Hematopoietic multipotent progenitor cell treated with erythropoietin and hydrocortisone succinate and interleukin-3 and kit ligand, for 17 days (in vitro differentiated cells): ENCODE results near the gene TKFC.
"Not testable (repeated sequence)": the region's sequence is repeated elsewhere in the genome, so short reads cannot be mapped to it uniquely, and the experiment has no call there.

Experiments used
- DNase-seq: peaks from one replicate; pipeline ENCODE4 v3.0.0-alpha.2; 2015; ENCODE audit warnings: low spot score

TKFC gene

GRCh38 chr11:61368646-61369045, 35.6 kb downstream of the TKFC start:
- DNase-seq = no peak

GRCh38 chr11:61369372-61370348, 36.6 kb downstream of the TKFC start:
- DNase-seq = no peak

DNA sequence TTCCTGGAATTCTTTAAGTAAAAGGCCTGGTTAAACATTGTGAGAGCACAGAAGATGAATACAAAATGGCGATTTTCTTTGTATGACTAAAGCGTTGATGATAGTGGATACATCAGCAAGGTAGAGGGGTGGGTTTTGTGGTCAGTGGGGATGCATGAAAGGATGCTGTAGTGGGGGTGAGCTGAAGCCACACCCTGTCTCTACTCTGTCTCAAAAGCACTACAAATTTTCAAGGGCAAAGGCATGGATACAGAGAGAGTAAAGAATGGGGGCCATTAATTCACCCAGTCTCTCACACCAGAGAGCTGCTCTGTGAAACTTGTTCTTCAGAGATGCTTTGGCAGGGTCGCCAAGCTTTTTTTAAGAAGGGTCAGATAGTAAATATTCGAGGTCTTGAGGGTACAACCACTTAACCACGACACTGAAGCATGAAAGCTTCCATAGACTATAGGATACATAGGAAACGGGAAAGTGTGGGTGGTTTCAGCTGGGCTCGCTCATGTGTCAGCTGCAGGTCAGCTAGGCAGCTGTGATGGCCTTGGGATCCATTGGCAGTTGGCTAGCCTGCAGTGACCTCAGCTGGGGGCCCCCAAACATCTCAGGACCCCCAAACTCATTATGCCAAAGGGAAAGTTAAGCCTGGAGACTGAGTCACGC, 37.4 kb downstream of the TKFC start:
- DNase-seq = no peak

GRCh38 chr11:61372659-61373420, 39.8 kb downstream of the TKFC start:
- DNase-seq = no peak

DNA sequence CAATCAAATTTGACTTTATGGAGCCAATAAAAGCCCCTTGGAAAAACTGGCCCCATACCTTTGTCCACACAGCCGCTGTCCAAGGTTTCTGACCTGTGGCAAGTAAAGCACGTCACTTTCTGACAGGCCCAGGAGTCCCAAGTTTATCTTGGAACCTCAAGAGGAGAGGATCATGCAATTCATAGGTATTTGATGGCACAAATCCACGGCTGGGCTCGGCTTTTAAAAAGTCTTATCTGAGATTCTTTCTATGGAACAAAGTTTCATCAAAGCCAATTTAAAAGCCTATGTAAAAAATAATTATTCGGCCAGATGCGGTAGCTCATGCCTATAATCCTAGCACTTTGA, 42.7 kb downstream of the TKFC start:
- DNase-seq = no peak

- no peak for DNase-seq
These were observed 44.6 kb downstream of the TKFC start for GRCh38 chr11:61377461-61378160.

DNA sequence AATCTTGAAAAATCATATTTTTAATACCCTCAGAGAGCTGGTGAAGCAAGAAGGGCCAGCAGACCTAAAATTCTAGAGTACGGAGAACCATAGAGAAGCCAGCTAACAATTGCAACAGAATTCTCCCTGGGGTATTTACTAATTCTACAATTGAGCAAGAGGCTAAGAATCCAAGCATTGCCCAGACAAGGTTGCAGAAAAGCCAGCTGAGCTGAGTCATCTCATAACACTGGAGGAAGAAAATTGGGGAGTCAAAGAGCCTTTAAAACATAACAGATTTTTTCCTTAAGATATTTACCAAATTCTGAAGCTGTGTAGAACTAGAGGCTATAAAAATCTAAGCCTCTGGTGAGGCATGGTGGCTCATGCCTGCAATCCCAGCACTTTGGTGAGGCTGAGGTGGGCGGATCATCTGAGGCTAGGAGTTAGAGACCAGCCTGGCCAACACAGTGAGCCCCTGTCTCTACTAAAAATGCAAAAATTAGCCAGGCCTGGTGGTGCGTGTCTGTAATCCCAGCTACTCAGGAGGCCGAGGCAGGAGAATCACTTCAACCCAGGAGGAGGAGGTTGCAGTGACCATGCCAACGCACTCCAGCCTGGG, 45.8 kb downstream of the TKFC start:
- no peak for DNase-seq

DNA sequence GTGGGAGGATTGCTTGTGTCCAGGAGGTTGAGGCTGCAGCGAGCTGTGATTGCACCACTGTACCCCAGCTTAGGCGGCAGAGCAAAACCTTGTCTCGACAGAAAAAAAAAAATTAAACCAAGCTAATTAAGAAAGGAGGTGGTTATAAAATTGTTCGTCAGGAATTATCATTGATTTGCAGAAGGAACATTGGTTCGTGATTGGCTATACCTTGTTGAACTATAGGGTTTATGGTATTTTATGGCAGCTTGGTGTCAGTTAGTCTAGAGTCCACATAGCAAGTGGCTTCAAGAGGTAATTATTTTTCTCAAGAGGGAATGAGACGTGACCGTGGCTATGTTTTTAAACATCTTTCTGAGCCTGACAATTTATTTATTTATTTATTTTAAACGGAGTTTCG, 47.9 kb downstream of the TKFC start:
- no peak for DNase-seq

DNA sequence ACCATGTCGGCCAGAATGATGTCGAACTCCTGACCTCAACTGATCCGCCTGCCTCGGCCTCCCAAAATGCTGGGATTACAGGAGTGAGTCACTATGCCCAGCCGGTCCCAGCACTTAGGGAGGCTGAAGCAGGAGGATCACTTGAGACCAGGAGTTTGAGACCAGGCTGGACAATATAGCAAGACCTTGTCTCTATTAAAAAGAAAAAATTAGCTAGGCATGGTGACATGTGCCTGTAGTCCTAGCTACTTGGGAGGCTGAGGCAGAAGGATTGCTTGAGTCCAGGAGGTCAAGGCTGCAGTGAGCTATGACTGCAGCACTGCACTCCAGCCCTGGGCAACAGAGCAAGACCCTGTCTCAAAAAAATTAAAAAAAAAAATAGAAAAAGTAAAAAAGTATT, 50.8 kb downstream of the TKFC start:
- DNase-seq = not testable (repeated sequence)

DNA sequence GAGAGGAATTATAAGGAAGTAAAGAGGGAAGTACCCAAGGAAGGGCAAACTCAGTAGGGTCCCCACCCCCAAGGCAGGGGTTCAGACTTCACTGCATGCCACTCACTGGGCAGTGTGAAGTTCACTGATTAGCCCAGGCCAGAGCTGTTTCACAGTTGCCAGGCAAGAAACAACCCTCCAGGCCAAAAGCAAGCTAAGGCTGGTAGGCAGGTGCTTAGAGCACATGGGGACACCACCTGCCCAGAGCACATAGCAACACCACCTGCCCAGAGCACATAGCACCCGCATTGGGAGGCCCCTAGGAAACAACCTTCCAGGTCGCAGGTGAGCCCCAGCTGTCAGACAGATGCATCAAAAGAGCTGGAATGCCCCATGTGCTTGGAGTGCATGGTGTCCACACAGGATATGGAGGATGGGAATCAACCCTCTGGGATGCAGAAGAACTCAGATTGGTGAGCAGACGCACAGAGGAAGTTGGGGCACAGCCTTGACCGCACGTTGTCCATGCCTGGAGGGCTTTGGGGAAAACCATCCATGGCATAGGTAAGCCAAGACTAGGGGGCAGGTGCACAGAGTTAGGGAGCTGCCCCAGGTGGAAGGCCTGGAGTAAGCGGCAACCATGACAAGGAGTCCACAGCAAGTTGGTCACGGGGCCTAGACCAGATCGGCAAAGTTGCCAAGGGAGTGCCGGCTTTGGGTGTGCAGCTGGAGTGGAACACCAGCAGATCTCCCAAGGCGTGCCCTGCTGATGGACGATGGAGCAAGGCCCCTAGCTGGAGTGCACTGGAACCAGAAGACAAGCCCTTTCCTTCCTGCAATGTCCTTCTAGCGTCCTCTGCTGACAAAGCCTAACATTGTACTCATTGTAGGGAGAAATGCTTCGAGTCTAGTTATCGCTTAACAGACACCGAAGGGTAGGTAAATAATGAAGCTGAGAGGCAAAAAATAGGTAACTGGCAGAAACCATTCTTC, 51.5 kb downstream of the TKFC start:
- peak; percentile 19 for DNase-seq

GRCh38 chr11:61390161-61390560, 57.1 kb downstream of the TKFC start:
- no peak for DNase-seq

DNA sequence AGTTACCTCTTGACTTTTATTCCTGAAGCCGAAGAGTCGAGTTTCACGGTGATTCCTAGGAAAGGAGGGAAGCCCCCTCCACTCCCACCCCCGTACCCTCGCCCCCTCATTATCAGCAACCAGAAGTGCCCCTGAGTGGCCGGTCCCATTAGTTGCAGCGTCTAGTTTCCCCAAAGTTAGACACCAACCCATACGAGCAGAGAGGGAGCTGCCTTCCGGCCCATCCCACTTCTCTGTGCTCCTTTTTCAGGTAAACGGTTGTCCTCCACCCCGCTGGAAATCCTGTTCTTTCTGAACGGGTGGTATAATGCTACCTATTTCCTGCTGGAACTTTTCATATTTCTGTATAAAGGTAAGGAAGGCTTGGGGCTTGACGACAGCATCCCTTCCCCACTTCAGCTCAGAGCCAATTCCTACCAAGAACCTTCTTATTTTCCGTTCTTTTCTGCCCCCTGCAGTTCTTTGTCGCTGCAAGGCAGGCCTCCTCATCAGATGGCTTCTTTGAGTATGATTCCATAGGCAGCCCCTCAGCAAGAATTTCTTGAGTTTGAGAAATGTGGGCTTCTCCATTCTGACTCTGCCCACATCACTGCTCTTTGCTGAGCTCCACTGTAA, 60.1 kb downstream of the TKFC start:
- DNase-seq = no peak
